HCT116 (cell line): Measurements from ENCODE around the gene PPM1A. TPM values are rescaled to one million over a fixed set of nuclear protein-coding genes. Genes with fewer than 3 reads are reported as not detected.

ENCODE experiments used
- ATAC-seq: fragments of 200-7000 bp; cut with Tn5 transposase; 2 replicates; pipeline ENCODE4 v1.9.1; 2020; ENCODE audit warnings: mild to moderate bottlenecking, moderate library complexity
- BruUV-seq: library from RNA; stranded (reverse); fragments of 400-500 nt; replicated peaks from 2 replicates; lab custom pipeline; 2021; lab: Mats Ljungman, UMichigan
- CTCF ChIA-PET: fragments of 300-600 bp; sonication (Branson Sonifier 250); formaldehyde crosslinking; loops from one replicate; lab custom pipeline; 2021; ENCODE audit warnings: antibody characterized with exemption; lab: Charles Lee
- POLR2A ChIA-PET: fragments of 300-600, 350-600 bp; sonication (Branson Sonifier 250); formaldehyde crosslinking; loops from one replicate; lab custom pipeline; 2021; ENCODE audit warnings: antibody characterized with exemption; lab: Charles Lee
- RAD21 ChIA-PET, 2 experiments: fragments of 300-600 bp; sonication (Branson Sonifier 250); formaldehyde crosslinking; loops; one replicate each; lab custom pipeline; 2023; ENCODE audit warnings: low total read pairs in 2 of 2; ENCODE audit not compliant: uncharacterized antibody in 2 of 2, unreplicated experiment in 2 of 2, low non-redundant PET in 1 of 2; lab: Charles Lee
- DNase-seq: peaks from one replicate; pipeline ENCODE4 v3.0.0-alpha.2; 2010; ENCODE audit warnings: low read depth, low spot score
- H2AFZ ChIP-seq: fragments of 200-600 bp; shearing (Covaris generic), sonication (generic); 2 replicates; pipeline ENCODE4 v1.6.1; 2017; ENCODE audit warnings: low read depth, mixed run types, mixed read lengths, antibody characterized with exemption, low read length; ENCODE audit not compliant: poor library complexity, severe bottlenecking
- H3K27ac ChIP-seq: 2 replicates; pipeline ENCODE4 v1.5.1; 2012; ENCODE audit warnings: low read depth, low read length
- H3K27me3 ChIP-seq: fragments of 200-600 bp; sonication (generic); 2 replicates; pipeline ENCODE4 v1.6.1; 2016; ENCODE audit warnings: mixed run types, low read length, mixed read lengths; ENCODE audit not compliant: insufficient read depth
- H3K36me3 ChIP-seq, 2 experiments: fragments of 200-500 bp in 1 of 2; fragments of 200-600 bp in 1 of 2; sonication (Bioruptor generic) in 1 of 2; sonication (generic) in 1 of 2; 2 replicates each; pipeline versions ENCODE4 v1.5.1 to v1.6.1; 2014 to 2016; ENCODE audit warnings: low read length in 2 of 2, inconsistent platforms in 1 of 2, mixed read lengths in 1 of 2, mixed run types in 1 of 2; ENCODE audit not compliant: insufficient read depth in 2 of 2, control insufficient read depth in 1 of 2
- H3K4me1 ChIP-seq, 2 experiments: fragments of 200-600 bp in 1 of 2; sonication (generic) in 1 of 2; 2 replicates each; pipeline versions ENCODE4 v1.5.1 to v1.6.1; 2012 to 2017; ENCODE audit warnings: low read length in 2 of 2, inconsistent platforms in 1 of 2, mild to moderate bottlenecking in 1 of 2, mixed read lengths in 1 of 2, mixed run types in 1 of 2, moderate library complexity in 1 of 2; ENCODE audit not compliant: insufficient read depth in 2 of 2, control insufficient read depth in 1 of 2
- H3K4me2 ChIP-seq: fragments of 200-600 bp; sonication (generic); 2 replicates; pipeline ENCODE4 v1.6.1; 2017; ENCODE audit warnings: mixed run types, low read length, mixed read lengths
- H3K4me3 ChIP-seq, 2 experiments: fragments of 200-600 bp in 1 of 2; sonication (generic) in 1 of 2; replicated peaks in 1 of 2; 2 replicates each; pipeline ENCODE4 v1.5.1; 2011 to 2016; ENCODE audit warnings: low read length in 2 of 2, control low read depth in 1 of 2, low read depth in 1 of 2, mild to moderate bottlenecking in 1 of 2, mixed read lengths in 1 of 2, mixed run types in 1 of 2
- H3K79me2 ChIP-seq: fragments of 200-600 bp; sonication (generic); 2 replicates; pipeline ENCODE4 v1.6.1; 2017; ENCODE audit warnings: mild to moderate bottlenecking, mixed run types, low read length, moderate library complexity, mixed read lengths; ENCODE audit not compliant: insufficient read depth
- H3K9ac ChIP-seq: fragments of 200-600 bp; sonication (generic); 2 replicates; pipeline ENCODE4 v1.6.1; 2016; ENCODE audit warnings: low read length, mixed read lengths
- H3K9me2 ChIP-seq: fragments of 200-600 bp; sonication (generic), shearing (Covaris generic); 2 replicates; pipeline ENCODE4 v1.6.1; 2017; ENCODE audit warnings: mixed run types, mild to moderate bottlenecking, moderate library complexity; ENCODE audit not compliant: insufficient read depth
- H3K9me3 ChIP-seq, 2 experiments: fragments of 200-500 bp in 1 of 2; fragments of 200-600 bp in 1 of 2; sonication (Bioruptor generic) in 1 of 2; sonication (generic) in 1 of 2; 2 replicates each; pipeline ENCODE4 v1.6.1; 2014 to 2017; ENCODE audit warnings: low read length in 2 of 2, mixed read lengths in 2 of 2, inconsistent platforms in 1 of 2, low read depth in 1 of 2, mild to moderate bottlenecking in 1 of 2, mixed run types in 1 of 2, moderate library complexity in 1 of 2; ENCODE audit not compliant: control insufficient read depth in 1 of 2, insufficient read depth in 1 of 2
- H4K20me1 ChIP-seq: fragments of 200-600 bp; sonication (generic), shearing (Covaris generic); 2 replicates; pipeline ENCODE4 v1.6.1; 2017; ENCODE audit warnings: mixed run types, mild to moderate bottlenecking, moderate library complexity; ENCODE audit not compliant: insufficient read depth
- CEBPB ChIP-seq: IDR thresholded peaks from 2 replicates; pipeline ENCODE4 v1.6.1; 2012; ENCODE audit warnings: low read depth
- EGR1 ChIP-seq: IDR thresholded peaks from 2 replicates; pipeline ENCODE4 v1.6.1; 2012; ENCODE audit warnings: low read depth
- EZH2 ChIP-seq: fragments of 200-600 bp; sonication (generic); IDR thresholded peaks from 2 replicates; pipeline ENCODE4 v1.6.1; 2017; ENCODE audit warnings: antibody characterized with exemption, mixed run types
- FOSL1 ChIP-seq: IDR thresholded peaks from 2 replicates; pipeline ENCODE4 v1.6.1; 2012; ENCODE audit warnings: low read depth
- POLR2AphosphoS5 ChIP-seq: IDR thresholded peaks from 2 replicates; pipeline ENCODE4 v1.6.1; 2011; ENCODE audit warnings: mild to moderate bottlenecking, low read depth, low read length, moderate library complexity
- RAD21 ChIP-seq: IDR thresholded peaks from 2 replicates; pipeline ENCODE4 v1.6.1; 2012; ENCODE audit warnings: low read depth, mild to moderate bottlenecking
- SP1 ChIP-seq: IDR thresholded peaks from 2 replicates; pipeline ENCODE4 v1.6.1; 2012; ENCODE audit warnings: low read depth
- SRF ChIP-seq: IDR thresholded peaks from 2 replicates; pipeline ENCODE4 v1.6.1; 2012; ENCODE audit warnings: low read depth
- ZNF274 ChIP-seq: fragments of 200-500 bp; sonication (Bioruptor generic); IDR thresholded peaks from 2 replicates; pipeline ENCODE4 v1.6.1; 2014; ENCODE audit warnings: mild to moderate bottlenecking, low read depth, low read length, inconsistent platforms
- intact Hi-C: fragments of 100-400 bp; cut with micrococcal nuclease; formaldehyde crosslinking; loops from 2 replicates; pipeline ENCODE4 v1.10.0; 2022
- total RNA-seq: library from RNA; stranded (reverse); gene quantifications from one replicate; pipeline ENCODE4 v1.2.1, GENCODE V29; 2021; ENCODE audit not compliant: unreplicated experiment

The PPM1A gene
- total RNA-seq, 1 experiment from 2014 or later: 32.8 TPM

DNA sequence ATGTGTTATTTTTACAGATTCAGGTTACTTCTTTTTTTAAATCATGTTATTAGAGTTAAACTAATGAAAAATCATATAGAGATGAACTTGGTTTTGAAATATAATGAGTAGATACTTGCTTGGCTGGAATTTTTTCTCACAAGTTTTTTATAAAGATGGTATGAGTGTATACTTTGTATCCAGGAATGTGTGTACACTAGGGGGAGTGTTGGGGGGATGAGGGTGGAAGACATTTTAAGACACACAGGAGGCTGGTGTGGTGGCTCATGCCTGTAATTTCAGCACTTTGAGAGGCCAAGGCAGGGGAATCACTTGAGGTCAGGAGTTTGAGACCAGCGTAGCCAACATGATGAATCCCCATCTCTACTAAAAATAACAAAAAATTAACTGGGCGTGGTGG lies 23.2 kb downstream of the PPM1A start:
- H3K36me3 ChIP-seq: no peaks in the 10 kb centered on the region
- no peak overlapping the region for H3K4me3 ChIP-seq
- no peaks in the 10 kb centered on the region for H3K27me3 ChIP-seq
- no peak overlapping the region for H3K4me2 ChIP-seq
- H3K9ac ChIP-seq: no peak overlapping the region
- peaks cover 3% of the 10 kb centered on the region; the same call in 1 of the 2 replicates for H4K20me1 ChIP-seq
- no peaks in the 10 kb centered on the region for H3K9me3 ChIP-seq
- TF ChIP-seq EZH2: no peak
- no peak for TF ChIP-seq POLR2AphosphoS5
- no peak for TF ChIP-seq EGR1
- no peak for TF ChIP-seq ZNF274
- TF ChIP-seq, all 23 proteins: peak for 0
- Histone ChIP-seq H3K4me1 (no peaks in the 10 kb centered on the region), H3K9me2 (no peaks in the 10 kb centered on the region), H3K79me2 (peaks cover 87% of the 10 kb centered on the region), H3K27ac (no peak overlapping the region), H2AFZ (no peak overlapping the region)
- DNase-seq (no peak), ATAC-seq (no peak; the same call in 1 of the 2 replicates)
- intact Hi-C loops: no loop called here
- BruUV-seq: no TSS peak
- CTCF ChIA-PET: no interaction called here
- POLR2A ChIA-PET: no interaction called here
- RAD21 ChIA-PET: no interaction called here

DNA sequence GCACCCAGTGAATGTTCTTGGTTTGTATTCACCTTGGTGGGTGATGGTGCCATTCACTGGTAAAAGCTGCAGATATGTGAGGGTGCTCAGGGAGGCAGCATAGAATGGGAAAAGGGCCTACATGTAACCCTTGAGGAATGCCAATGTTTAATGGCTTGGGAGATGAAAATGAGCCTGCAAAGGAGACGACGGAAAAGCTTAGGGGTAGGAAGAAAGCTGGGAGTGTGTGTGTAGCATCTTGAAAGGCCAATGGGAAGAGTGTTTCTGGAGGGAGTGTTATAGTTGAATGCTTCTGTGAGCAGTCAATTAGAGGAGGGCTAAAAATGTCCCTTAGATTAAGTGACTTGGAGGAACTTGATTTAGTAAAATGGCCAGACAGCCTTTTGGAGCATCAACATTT lies 24.9 kb downstream of the PPM1A start:
- no peaks in the 10 kb centered on the region for H3K36me3 ChIP-seq
- POLR2A ChIA-PET: no interaction called here
- no peaks in the 10 kb centered on the region for H3K9me2 ChIP-seq
- CTCF ChIA-PET: interaction anchor here (0.9 to 3.4 kb wide), 2 partner anchors 8 to 58 kb away, joined by 3 to 13 read pairs; no protein-coding TSS in a partner anchor
- intact Hi-C loops: no loop called here
- no peak overlapping the region for H3K27ac ChIP-seq
- no TSS peak for BruUV-seq
- H3K79me2 ChIP-seq: peaks cover 83% of the 10 kb centered on the region
- no peak overlapping the region for H3K4me2 ChIP-seq
- H3K4me3 ChIP-seq: no peak overlapping the region
- no peak for TF ChIP-seq SRF
- no peak for TF ChIP-seq FOSL1
- TF ChIP-seq CEBPB: no peak
- no peak for TF ChIP-seq EGR1
- TF ChIP-seq SP1: no peak
- TF ChIP-seq RAD21: no peak
- DNase-seq: no peak
- no peaks in the 10 kb centered on the region for H3K4me1 ChIP-seq
- H3K9me3 ChIP-seq: no peaks in the 10 kb centered on the region
- RAD21 ChIA-PET: no interaction called here
- ATAC-seq: no peak
- H3K27me3 ChIP-seq: no peaks in the 10 kb centered on the region
- no peak overlapping the region for H2AFZ ChIP-seq
- H3K9ac ChIP-seq: no peak overlapping the region
- H4K20me1 ChIP-seq: peaks cover 3% of the 10 kb centered on the region; the same call in 1 of the 2 replicates
